Spleen (tissue), 11 donors: ENCODE data around the gene SYCP3. TPM values are rescaled to one million over a fixed set of nuclear protein-coding genes. Genes with fewer than 3 reads are reported as not detected.

Source experiments
- DNase-seq: peaks from one replicate; pipeline ENCODE4 v3.0.0-alpha.2; 2020
- H3K27ac ChIP-seq, 8 donors: fragments of 200-600 bp; sonication (generic) in 7 of 8; 1 replicate in 4 of 8; 2 replicates in 4 of 8; pipeline versions ENCODE4 v1.5.0 to v1.8.0; 2016 to 2021; ENCODE audit warnings: inconsistent platforms in 4 of 8, mild to moderate bottlenecking in 4 of 8, moderate library complexity in 1 of 8
- H3K27me3 ChIP-seq, 7 donors: fragments of 200-600 bp; sonication (generic) in 6 of 7; replicated peaks in 1 of 7; 1 replicate in 4 of 7; 2 replicates in 3 of 7; pipeline versions ENCODE4 v1.5.0 to v1.8.0; 2016 to 2021; ENCODE audit warnings: inconsistent platforms in 3 of 7, mild to moderate bottlenecking in 1 of 7
- H3K36me3 ChIP-seq, 6 donors: fragments of 200-600 bp; sonication (generic) in 5 of 6; 1 replicate in 4 of 6; 2 replicates in 2 of 6; pipeline versions ENCODE4 v1.5.0 to v1.8.0; 2016 to 2021; ENCODE audit warnings: inconsistent platforms in 2 of 6
- H3K4me1 ChIP-seq, 6 donors: fragments of 200-600 bp; sonication (generic) in 5 of 6; 1 replicate in 3 of 6; 2 replicates in 3 of 6; pipeline versions ENCODE4 v1.5.0 to v1.8.0; 2016 to 2021; ENCODE audit warnings: inconsistent platforms in 3 of 6
- H3K4me3 ChIP-seq, 8 donors: fragments of 200-600 bp; sonication (generic) in 7 of 8; 1 replicate in 4 of 8; 2 replicates in 4 of 8; pipeline versions ENCODE4 v1.5.0 to v1.8.0; 2016 to 2021; ENCODE audit warnings: inconsistent platforms in 4 of 8, mild to moderate bottlenecking in 4 of 8, moderate library complexity in 2 of 8
- H3K9me3 ChIP-seq, 8 donors: fragments of 200-600 bp; sonication (generic) in 7 of 8; 1 replicate in 4 of 8; 2 replicates in 4 of 8; pipeline versions ENCODE4 v1.5.0 to v1.8.0; 2016 to 2021; ENCODE audit warnings: inconsistent platforms in 4 of 8
- CTCF ChIP-seq, 11 experiments: fragments of 200-600 bp in 7 of 11; fragments of 450-650 bp in 4 of 11; sonication (generic) in 4 of 11; IDR thresholded peaks in 8 of 11; conservative IDR thresholded peaks in 3 of 11; 1 replicate in 7 of 11; 2 replicates in 4 of 11; pipeline versions ENCODE4 v1.4.0 to v1.8.0; 2016 to 2021; ENCODE audit warnings: antibody characterized with exemption in 11 of 11, inconsistent platforms in 4 of 11, mild to moderate bottlenecking in 1 of 11
- POLR2A ChIP-seq, 3 donors: fragments of 450-650 bp; IDR thresholded peaks; one replicate each; pipeline ENCODE4 v1.5.1; 2017; ENCODE audit warnings: antibody characterized with exemption in 3 of 3, mild to moderate bottlenecking in 1 of 3
- POLR2AphosphoS5 ChIP-seq, 3 donors: sonication (generic); formaldehyde crosslinking; IDR thresholded peaks; one replicate each; pipeline ENCODE4 v1.5.1; 2017; ENCODE audit warnings: antibody characterized with exemption in 3 of 3
- WGBS, 5 donors: extraction: QIAGEN DNeasy Blood & Tissue Kit in 3 of 5; methylation state at CpG; one replicate each; pipeline versions ENCODE4 v1.1.5 to v1.1.7; 2013 to 2018; 5-methylcytosine and 5-hydroxymethylcytosine counted together
- intact Hi-C: fragments of 100-400 bp; cut with DNase I; formaldehyde crosslinking; loops from one replicate; pipeline ENCODE4 v1.15.0; 2023; ENCODE audit warnings: low total_unique reads
- polyA plus RNA-seq, 3 donors: library from polyadenylated mRNA; stranded (reverse); fragments of 200-250 nt; gene quantifications; one replicate each; pipeline ENCODE4 v1.2.1, GENCODE V29; 2013
- total RNA-seq, 7 donors: library from RNA; depleted of rRNA in 3 of 7; stranded (reverse); fragments of >200 nt in 3 of 7; fragmentation: NEBNext Ultra II Directional in 4 of 7; extraction: Animal tissue kit (Norgen Biotek cat#: 25700) in 4 of 7; gene quantifications; one replicate each; pipeline versions ENCODE4 v1.1.0 to v1.2.1, GENCODE V29; 2016 to 2021
- donor health status: healthy with polysubstance abuse.
- donor health status: DM: no; HTN: no; CAD: no; lungs with moderate emphysema.
- donor health status: DM: no; HTN: no; CAD: no.
- donor health status: Bipolar disorder and iron deficiency.
- donor health status: healthy.
- donor health status: DM: no; HTN: no; CAD: no.
- donor health status: DM: yes; HTN: yes; CAD: no.

SYCP3 gene
- total and polyA plus RNA-seq, 10 donors = 0.23 to 3.5 (median 0.44) TPM

GRCh38 chr12:101697197-101697929, 41.9 kb downstream of the SYCP3 start, which contains the start of gene CHPT1:
CHPT1 (plus strand) TSS chr12:101697640; CDS start chr12:101697862, 222 bp downstream.
- Histone ChIP-seq H3K4me3 (peak within 1 kb of the TSS; percentile 65 to 90 (median 78)), H3K4me1 (peaks cover 14 to 65% (median 50%) of the 10 kb centered on the region in 6 donors), H3K9me3 (no peaks in the 10 kb centered on the region), H3K27me3 (no peaks in the 10 kb centered on the region), H3K27ac (peak within 1 kb of the TSS; percentile 86 to 97 (median 92)), H3K36me3 (no peaks in the 10 kb centered on the region)
- intact Hi-C loops = no loop called here
- TF ChIP-seq POLR2AphosphoS5 (IDR thresholded peaks at IDR 0.05) (peak; percentile 87 to 91 (median 90)), POLR2A (IDR thresholded peaks at IDR 0.05) (peak; percentile 19 to 59 (median 55)), CTCF (IDR thresholded peaks at IDR 0.05 in 8 of 11, conservative IDR thresholded peaks at IDR 0.05 in 3 of 11) (no peak)
- WGBS, 5 donors = 0 to 2% (median 0%) methylated on average over 12 to 80 of the region's 80 CpGs
- peak; percentile 95 for DNase-seq

GRCh38 chr12:101696251-101697196, 42.7 kb downstream of the SYCP3 start:
- H3K4me1 ChIP-seq = peaks cover 14 to 57% (median 43%) of the 10 kb centered on the region in 6 donors
- H3K9me3 ChIP-seq = no peaks in the 10 kb centered on the region
- peak; percentile 77 for DNase-seq
- no peaks in the 10 kb centered on the region for H3K27me3 ChIP-seq
- TF ChIP-seq POLR2A (IDR thresholded peaks at IDR 0.05) (no peak), CTCF (IDR thresholded peaks at IDR 0.05 in 8 of 11, conservative IDR thresholded peaks at IDR 0.05 in 3 of 11) (no peak), POLR2AphosphoS5 (IDR thresholded peaks at IDR 0.05) (no peak)
- H3K36me3 ChIP-seq = no peaks in the 10 kb centered on the region
- H3K4me3 ChIP-seq = peak overlapping the region; percentile 65 to 90 (median 78)
- peak overlapping the region; percentile 86 to 97 (median 92) for H3K27ac ChIP-seq
- WGBS, 5 donors = 32 to 43% (median 37%) methylated on average over 18 of the region's 18 CpGs
- intact Hi-C loops = no loop called here

- intact Hi-C loops = no loop called here
- Histone ChIP-seq H3K36me3 (no peaks in the 10 kb centered on the region), H3K27ac (peak overlapping the region in 3 of 8 donors; percentile 90 to 97 (median 93)), H3K4me1 (peaks cover 14 to 49% (median 35%) of the 10 kb centered on the region in 6 donors), H3K27me3 (no peaks in the 10 kb centered on the region), H3K4me3 (no peak overlapping the region), H3K9me3 (no peaks in the 10 kb centered on the region)
- no peak for DNase-seq
- no peak for TF ChIP-seq CTCF (IDR thresholded peaks at IDR 0.05 in 8 of 11, conservative IDR thresholded peaks at IDR 0.05 in 3 of 11)
- no peak for TF ChIP-seq POLR2AphosphoS5 (IDR thresholded peaks at IDR 0.05)
- no peak for TF ChIP-seq POLR2A (IDR thresholded peaks at IDR 0.05)
- WGBS, 5 donors = 91 to 100% (median 94%) methylated on average over 1 of the region's 1 CpG
Measured at GRCh38 chr12:101695706-101696105, 43.6 kb downstream of the SYCP3 start.
